G401 (cell line): ENCODE results near the gene POLE2. TPM values are rescaled to one million over a fixed set of nuclear protein-coding genes. Genes with fewer than 3 reads are reported as not detected.
A peak's percentile ranks its signal among the peaks of the same experiment; 100 is the strongest.
"Not testable (repeated sequence)": the region's sequence is repeated elsewhere in the genome, so short reads cannot be mapped to it uniquely, and the experiment has no call there.

ENCODE experiments used
- DNase-seq: peaks from one replicate; pipeline ENCODE4 v3.0.0-alpha.2; 2015; ENCODE audit warnings: low spot score
- in situ Hi-C: cut with HindIII; loops from 2 replicates; pipeline ENCODE4 v1.10.0; 2016; ENCODE audit warnings: low sequenced_read_pairs, mixed read lengths
- total RNA-seq: library from RNA; depleted of rRNA; stranded (reverse); fragments of >200 nt; shearing (Covaris generic); gene quantifications from 2 replicates; pipeline ENCODE4 v1.2.3, GENCODE V29; 2014

POLE2 gene
- total RNA-seq, 1 experiment from 2014 or later, result 69.6 TPM

DNA sequence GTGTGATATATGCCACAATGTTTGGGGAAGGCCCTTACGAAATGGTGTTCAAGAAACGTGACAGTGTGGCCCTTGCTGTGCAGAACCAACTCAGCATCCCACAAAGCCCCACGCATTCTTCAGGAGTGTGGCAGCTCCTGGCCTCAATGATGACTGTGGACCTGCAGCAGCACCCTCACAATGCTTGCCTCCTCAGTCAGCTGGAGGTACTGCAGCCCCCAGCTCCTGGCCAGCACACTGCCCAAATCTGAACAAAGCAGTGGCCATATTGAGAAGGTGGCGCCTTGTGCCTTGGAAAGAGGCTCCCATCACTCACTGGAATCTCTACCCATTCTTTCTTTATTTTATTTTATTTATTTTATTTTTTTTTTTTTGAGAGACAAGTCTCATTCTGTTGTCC lies 10.4 kb downstream of the POLE2 start:
- no peak for DNase-seq
- in situ Hi-C loops, result no loop called here

GRCh38 chr14:49673586-49673985 lies 14.4 kb downstream of the POLE2 start:
- in situ Hi-C loops, result no loop called here
- no peak for DNase-seq

DNA sequence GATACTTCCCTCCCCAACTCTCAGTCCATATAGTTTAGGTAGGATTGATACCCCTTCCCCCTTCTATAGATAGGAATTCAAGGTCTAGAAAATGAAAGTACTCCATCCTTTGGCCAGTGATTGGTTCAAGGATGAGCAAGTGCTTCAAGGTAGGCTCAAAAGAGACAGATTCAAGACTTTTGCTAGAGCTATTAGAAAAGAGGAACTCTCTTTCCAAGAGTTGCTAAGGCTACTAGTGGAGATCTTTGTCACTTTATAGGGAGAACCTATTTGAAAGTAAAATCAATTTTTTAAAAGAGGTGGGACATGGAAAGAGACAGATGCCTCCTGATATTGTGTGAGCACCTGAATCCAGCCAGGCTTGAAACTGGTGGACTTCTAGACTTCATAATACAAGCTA lies 17.5 kb downstream of the POLE2 start:
- DNase-seq, result no peak
- in situ Hi-C loops, result no loop called here

- in situ Hi-C loops, result no loop called here
- DNase-seq, result no peak
These were observed 28.2 kb downstream of the POLE2 start for GRCh38 chr14:49659526-49660455.

- in situ Hi-C loops, DNase-seq: not testable (repeated sequence)
These were observed 30.5 kb downstream of the POLE2 start for GRCh38 chr14:49657500-49657899.

DNA sequence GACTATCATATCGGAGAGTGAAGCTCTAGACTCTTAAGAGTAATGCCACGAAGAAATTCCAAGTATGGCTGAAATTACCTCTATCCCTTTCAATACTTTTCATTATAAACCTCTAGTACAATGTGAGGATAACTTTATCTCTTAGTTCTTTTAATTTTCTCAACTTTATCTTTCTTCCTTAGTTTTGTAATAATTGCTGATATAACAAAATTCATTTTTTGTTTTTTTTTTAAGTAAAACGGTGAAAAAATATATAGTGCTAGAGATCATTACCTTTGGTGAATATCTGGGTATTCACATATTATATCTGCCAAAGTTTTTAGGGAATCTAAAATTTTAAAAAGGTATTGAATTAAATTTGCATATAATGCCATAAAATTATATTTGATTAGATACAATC lies 33.5 kb downstream of the POLE2 start:
- in situ Hi-C loops, result no loop called here
- DNase-seq, result no peak

- no peak for DNase-seq
- in situ Hi-C loops, result no loop called here
These were observed 34.5 kb downstream of the POLE2 start for GRCh38 chr14:49653508-49653907.

- DNase-seq, result no peak
- in situ Hi-C loops, result no loop called here
These were observed 45.9 kb downstream of the POLE2 start for GRCh38 chr14:49642163-49642562.

- in situ Hi-C loops, result no loop called here
- DNase-seq, result peak; percentile 66
These were observed 46.3 kb downstream of the POLE2 start for GRCh38 chr14:49641697-49642129.

DNA sequence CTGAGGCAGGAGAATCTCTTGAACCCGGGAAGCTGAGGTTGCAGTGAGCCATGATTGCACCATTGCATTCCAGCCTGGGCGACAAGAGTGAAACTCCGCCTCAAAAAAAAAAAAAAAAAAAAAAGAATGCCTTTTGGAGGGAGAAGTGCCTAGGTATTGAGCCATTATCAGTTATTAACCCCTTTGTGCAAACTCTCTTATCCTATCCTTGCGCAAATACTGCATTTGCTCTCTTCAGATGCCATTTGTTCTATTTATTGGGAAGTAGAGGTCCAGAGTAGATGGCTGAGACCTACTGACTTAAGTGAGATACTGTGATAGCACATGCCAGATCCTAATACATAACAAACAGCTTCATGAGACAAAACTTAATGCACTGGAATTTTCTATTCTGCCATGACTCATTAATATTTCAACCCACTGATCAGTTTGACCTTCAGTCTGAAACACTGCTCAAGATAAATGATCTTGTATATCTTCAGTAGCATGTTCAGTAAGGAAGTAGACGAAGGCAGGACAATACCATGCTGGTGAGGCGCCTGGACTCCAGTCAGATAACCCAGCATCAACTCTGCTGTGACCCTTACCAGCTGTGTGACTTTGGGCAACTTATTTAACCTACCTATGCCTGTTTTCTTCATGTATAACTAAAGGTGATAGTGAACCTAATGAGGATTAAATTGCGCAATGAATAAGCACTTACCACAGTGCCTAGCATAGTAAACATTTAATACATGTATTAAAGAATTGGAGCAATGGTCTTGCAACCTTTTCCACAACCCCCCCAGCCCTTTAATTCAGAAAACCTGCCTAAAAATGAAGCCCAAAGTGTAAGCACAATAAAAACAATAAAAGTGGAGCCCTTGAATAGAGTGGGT lies 47.2 kb downstream of the POLE2 start:
- no peak for DNase-seq
- in situ Hi-C loops, result no loop called here

GRCh38 chr14:49637534-49638078 lies 50.4 kb downstream of the POLE2 start:
- in situ Hi-C loops, result no loop called here
- DNase-seq, result no peak

DNA sequence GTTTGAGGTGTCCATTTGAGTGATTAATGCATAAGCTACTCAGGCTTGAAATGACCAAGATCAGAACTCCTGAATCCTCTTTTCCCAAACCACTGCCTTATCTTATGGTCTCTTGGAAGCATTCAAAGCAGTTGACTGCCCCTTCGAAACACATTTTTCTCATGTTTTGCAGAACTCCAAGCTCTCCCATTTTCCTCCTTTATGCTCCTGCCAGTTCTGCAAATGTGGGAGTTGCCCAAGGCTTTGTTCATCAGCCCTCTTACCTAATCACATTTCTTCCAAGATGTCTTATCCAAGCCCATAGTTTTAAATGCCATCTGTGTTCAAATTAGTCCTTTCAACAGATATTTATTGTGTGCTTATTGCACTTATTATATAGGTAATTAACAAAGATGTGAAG lies 51.1 kb downstream of the POLE2 start:
- in situ Hi-C loops, result no loop called here
- no peak for DNase-seq

DNA sequence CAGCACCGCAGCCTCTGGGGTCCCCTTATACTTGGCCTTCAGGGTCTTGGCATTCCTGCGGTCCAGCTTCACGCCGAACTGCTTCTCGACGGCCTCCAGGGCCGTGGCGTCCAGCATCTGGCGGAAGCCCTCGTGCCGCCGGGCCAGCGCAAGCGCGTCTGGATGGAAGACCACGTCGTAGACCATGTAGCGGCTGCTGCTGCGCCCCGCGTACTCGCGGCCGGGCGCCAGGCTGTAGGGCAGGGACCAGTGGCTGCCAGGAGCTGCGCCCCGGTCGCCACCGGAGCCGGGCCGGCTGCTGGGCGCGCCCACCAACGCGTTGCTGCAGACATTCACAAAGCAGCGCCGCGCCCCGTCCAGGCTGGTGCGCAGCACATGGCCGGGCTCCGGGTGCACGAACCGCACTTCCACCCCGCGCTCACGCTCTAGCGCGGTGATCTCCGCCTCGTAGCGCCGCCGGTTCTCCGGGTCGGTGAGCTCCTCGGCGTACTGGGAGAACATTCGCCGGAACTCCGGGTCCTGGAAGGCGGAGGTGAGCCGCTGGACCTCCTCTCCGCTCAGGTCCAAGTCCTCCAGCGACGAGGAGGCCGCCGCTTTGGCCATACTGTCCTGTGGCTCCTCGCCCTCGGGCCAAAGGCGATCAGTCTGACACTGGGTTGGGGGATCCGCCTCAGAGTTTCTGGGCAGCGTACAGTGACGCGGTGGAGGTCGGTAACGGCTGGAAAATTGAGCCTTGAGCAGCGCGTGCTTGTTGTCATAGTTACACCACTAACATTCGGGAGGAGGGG lies 53.3 kb downstream of the POLE2 start, which contains the start of gene DNAAF2:
TSS of gene DNAAF2 (minus strand) at position 698 of the 788 bp plus-strand sequence. CDS start at position 603, 95 bp downstream.
- peak; percentile 54 for DNase-seq

GRCh38 chr14:49633640-49634546 lies 54.1 kb downstream of the POLE2 start:
- in situ Hi-C loops, result no loop called here
- DNase-seq, result peak; percentile 92

More for the DNA sequence above, 53.3 kb downstream of the POLE2 start, which contains the start of gene DNAAF2:
- in situ Hi-C loops, result no loop called here

GRCh38 chr14:49623941-49624839 lies 63.8 kb downstream of the POLE2 start:
- in situ Hi-C loops, result no loop called here
- DNase-seq, result no peak

DNA sequence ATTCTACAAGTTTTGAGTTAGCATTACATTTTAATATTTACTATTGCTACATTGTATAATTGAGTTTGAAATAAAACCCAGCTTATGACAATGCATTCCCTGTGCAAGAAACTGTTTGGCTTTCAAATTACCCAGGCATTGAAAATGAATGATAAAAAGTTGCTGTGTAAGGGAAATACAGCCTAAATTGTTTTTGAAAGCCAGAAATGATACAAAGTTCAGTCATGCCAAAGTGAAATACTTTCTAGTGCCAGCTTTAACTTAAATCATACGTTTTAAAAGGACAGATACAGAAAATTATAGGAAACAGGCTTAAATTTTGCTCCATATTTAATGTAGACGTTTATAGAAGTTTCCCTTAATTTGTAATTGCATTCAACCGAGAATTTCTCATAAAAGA lies 64.6 kb downstream of the POLE2 start:
- in situ Hi-C loops, result no loop called here
- DNase-seq, result no peak

DNA sequence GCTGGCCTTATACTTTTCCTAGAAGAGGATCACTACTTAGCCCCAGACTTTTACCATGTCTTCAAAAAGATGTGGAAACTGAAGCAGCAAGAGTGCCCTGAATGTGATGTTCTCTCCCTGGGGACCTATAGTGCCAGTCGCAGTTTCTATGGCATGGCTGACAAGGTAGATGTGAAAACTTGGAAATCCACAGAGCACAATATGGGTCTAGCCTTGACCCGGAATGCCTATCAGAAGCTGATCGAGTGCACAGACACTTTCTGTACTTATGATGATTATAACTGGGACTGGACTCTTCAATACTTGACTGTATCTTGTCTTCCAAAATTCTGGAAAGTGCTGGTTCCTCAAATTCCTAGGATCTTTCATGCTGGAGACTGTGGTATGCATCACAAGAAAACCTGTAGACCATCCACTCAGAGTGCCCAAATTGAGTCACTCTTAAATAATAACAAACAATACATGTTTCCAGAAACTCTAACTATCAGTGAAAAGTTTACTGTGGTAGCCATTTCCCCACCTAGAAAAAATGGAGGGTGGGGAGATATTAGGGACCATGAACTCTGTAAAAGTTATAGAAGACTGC lies 65.9 kb downstream of the POLE2 start:
- DNase-seq, result no peak
- in situ Hi-C loops, result no loop called here
